ENCODE data around the gene BROX.
"Not testable (repeated sequence)": the region's sequence is repeated elsewhere in the genome, so short reads cannot be mapped to it uniquely, and the experiment has no call there.

The BROX gene

DNA sequence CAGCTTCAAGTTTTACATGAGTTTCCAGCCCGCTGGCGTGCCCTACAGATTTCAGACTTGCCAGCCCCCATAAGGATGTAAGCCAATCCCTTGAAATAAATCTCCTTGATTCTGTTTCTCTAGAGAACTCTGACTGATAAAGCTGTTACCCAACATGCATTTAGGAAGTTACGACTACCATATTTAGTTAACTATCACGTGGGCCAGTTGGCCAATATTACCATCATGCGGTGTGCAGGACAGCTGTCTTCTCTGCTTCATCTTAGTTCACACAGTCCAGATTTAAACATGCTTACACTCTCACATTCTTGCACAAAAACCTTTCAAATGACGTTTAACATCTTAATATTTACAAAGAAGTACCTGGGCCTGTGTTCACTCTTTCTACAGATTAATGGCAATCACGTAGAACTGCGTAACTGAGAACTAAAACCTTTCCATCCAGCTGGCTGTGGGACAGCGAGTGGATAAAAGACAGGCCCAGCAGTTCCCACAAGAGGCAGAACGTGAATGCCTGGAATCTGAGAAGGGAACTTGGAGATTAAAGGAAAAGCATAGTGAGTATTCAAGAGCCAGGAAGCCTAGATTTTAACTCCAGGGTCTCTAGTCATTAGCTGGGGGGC, 45.4 kb downstream of the BROX start:
- no peak for DNase-seq (ENCODE audit: low spot score)
- in situ Hi-C loops (cut with MboI; ENCODE audit: low pct_unique_long_range_greater_than_20kb, low sequenced_read_pairs, unreplicated experiment): no loop called here
- TF ChIP-seq, protein P1, sequence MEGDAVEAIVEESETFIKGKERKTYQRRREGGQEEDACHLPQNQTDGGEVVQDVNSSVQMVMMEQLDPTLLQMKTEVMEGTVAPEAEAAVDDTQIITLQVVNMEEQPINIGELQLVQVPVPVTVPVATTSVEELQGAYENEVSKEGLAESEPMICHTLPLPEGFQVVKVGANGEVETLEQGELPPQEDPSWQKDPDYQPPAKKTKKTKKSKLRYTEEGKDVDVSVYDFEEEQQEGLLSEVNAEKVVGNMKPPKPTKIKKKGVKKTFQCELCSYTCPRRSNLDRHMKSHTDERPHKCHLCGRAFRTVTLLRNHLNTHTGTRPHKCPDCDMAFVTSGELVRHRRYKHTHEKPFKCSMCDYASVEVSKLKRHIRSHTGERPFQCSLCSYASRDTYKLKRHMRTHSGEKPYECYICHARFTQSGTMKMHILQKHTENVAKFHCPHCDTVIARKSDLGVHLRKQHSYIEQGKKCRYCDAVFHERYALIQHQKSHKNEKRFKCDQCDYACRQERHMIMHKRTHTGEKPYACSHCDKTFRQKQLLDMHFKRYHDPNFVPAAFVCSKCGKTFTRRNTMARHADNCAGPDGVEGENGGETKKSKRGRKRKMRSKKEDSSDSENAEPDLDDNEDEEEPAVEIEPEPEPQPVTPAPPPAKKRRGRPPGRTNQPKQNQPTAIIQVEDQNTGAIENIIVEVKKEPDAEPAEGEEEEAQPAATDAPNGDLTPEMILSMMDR (IDR thresholded peaks at IDR 0.05; ENCODE audit: extremely low read depth, insufficient read depth, missing control alignments): no peak

DNA sequence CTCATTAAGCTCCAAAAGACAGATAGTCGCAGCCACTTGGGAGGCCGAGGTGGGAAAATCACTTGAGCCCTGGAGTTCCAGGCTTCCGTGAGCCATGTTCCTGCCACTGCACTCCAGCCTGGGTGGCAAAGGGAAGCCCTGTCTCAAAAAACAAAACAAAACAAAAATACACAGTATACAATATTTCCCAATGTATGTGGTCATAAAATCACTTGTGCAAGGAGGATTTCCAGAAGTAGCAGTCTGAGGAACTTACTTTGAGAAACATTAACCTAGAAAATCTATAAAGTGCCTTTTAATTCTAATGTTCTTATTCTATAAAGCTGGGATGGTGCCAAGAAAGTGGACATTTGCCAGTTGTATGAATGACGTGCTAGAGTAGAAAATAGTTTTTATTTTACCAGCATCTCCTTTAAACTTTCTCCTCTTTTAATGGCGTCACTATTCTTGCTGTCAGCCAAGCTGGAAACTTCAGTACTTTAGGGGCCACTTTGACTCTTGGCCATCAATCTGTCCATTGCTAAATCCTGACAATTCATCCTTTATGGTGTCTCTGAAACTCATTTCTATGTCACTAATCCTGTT, 47.2 kb downstream of the BROX start:
- in situ Hi-C loops (cut with MboI; ENCODE audit: low pct_unique_long_range_greater_than_20kb, low sequenced_read_pairs, unreplicated experiment): no loop called here
- TF ChIP-seq, protein P1 (IDR thresholded peaks at IDR 0.05; ENCODE audit: extremely low read depth, insufficient read depth, missing control alignments): no peak
- DNase-seq (ENCODE audit: low spot score): no peak

DNA sequence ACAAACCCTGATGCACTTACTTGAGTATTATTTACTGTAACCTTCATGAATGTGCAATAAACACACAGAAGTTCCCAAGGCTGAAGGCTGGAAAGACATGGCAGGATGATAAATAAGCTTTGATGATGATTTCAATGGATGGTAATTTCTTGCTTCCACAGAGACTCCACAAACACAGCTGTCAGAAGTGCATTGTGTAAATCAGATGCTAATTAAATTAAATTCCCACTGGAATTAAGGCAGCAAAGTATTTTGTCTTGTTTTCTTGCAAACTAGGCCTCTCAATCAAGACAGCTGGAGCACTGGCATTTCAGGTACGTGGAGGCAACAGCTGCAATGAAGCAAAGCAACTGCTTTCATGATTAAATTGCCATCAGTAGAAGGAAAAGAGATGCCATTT, 48.7 kb downstream of the BROX start:
- in situ Hi-C loops (cut with MboI; ENCODE audit: low pct_unique_long_range_greater_than_20kb, low sequenced_read_pairs, unreplicated experiment): no loop called here
- TF ChIP-seq, protein P1 (IDR thresholded peaks at IDR 0.05; ENCODE audit: extremely low read depth, insufficient read depth, missing control alignments): no peak
- DNase-seq (ENCODE audit: low spot score): no peak

DNA sequence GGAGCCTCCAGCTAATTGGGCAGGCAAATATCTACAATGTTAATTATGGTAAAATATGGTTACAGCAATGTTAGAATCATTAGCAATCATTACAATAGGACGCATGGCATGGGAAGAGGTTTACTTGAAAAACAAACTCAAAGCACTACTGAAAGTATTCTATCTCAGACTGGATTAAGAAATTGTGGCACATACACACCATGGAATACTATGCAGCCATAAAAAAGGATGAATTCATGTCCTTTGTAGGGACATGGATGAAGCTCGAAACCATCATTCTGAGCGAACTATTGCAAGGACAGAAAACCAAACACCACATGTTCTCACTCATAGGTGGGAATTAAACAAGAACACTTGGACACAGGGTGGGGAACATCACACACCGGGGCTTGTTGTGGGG, 49.8 kb downstream of the BROX start:
- DNase-seq (ENCODE audit: low spot score); in situ Hi-C loops (cut with MboI; ENCODE audit: low pct_unique_long_range_greater_than_20kb, low sequenced_read_pairs, unreplicated experiment): not testable (repeated sequence)

DNA sequence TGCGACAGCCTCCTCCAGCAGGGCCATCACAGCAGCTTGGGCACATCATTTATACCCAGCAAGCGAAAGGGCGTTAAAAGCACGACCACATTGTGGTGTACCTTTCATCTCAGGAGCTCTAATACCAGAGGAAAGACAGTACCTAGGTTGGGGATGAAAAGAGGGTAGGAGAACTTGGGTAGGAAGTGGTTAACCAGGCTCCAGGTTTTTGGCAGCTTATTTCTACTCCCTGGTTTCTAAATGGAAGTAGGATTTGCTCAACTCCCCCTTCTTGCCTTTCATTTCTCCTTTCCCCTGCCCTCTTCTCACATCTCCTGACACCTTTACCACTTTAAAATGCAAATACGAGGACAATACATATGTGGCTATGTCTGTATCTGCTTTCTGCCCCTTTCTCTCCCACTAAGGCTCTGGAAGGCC, 54.8 kb downstream of the BROX start:
- TF ChIP-seq, protein P1 (IDR thresholded peaks at IDR 0.05; ENCODE audit: extremely low read depth, insufficient read depth, missing control alignments): no peak
- in situ Hi-C loops (cut with MboI; ENCODE audit: low pct_unique_long_range_greater_than_20kb, low sequenced_read_pairs, unreplicated experiment): no loop called here
- DNase-seq (ENCODE audit: low spot score): no peak

DNA sequence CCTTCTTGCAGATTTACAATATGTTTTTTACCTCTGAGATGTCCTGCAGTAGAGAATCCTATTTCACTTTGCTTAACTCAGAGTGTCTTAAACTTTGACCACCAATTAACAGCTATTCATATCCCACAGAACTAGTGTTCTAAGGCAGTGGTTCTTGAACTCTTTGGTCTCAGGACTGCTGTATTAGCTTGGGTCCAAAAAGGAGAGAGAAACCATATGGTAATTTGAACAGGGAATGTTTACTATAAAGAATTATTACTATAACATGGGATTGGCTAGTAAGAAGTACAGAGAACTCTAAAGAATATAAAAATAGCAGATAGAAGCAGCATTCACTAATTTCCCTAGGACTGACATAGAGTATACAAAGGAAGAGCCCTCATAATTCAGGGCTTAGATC, 56.2 kb downstream of the BROX start:
- in situ Hi-C loops (cut with MboI; ENCODE audit: low pct_unique_long_range_greater_than_20kb, low sequenced_read_pairs, unreplicated experiment): no loop called here

DNA sequence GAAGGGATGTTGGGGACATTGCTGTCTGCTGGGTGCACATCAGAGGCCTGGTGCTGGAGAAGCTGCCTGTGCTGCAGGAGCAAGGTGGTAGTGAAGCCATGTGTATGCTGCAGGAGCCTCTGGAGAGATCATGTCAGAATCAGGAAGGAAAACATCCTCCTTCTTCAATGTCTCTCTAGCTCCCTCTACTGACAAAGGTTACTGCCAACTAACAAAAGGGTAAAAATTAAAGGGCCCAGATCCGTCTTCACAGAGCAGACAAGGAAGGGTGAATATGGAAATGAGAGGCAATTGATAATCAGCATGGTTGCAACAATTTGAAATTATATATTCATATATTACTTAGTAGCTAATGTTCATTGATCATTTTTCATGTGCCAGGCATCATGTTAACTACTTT, 56.8 kb downstream of the BROX start:
- DNase-seq (ENCODE audit: low spot score): no peak
- in situ Hi-C loops (cut with MboI; ENCODE audit: low pct_unique_long_range_greater_than_20kb, low sequenced_read_pairs, unreplicated experiment): no loop called here
- TF ChIP-seq, protein P1 (IDR thresholded peaks at IDR 0.05; ENCODE audit: extremely low read depth, insufficient read depth, missing control alignments): peak; percentile 13

More for the DNA sequence above, 56.2 kb downstream of the BROX start:
- DNase-seq (ENCODE audit: low spot score): no peak
- TF ChIP-seq, protein P1 (IDR thresholded peaks at IDR 0.05; ENCODE audit: extremely low read depth, insufficient read depth, missing control alignments): no peak

Measured in GM13977 (cell line).